Prostate gland (tissue), 2 donors: ENCODE results near the gene SEMA7A. TPM values are rescaled to one million over a fixed set of nuclear protein-coding genes. Genes with fewer than 3 reads are reported as not detected.

Experiments used
- DNase-seq: peaks from one replicate; pipeline ENCODE4 v3.0.0-alpha.2; 2019; ENCODE audit warnings: low spot score
- H3K27ac ChIP-seq, 2 donors: fragments of 200-600 bp; sonication (generic); 2 replicates each; pipeline ENCODE4 v1.5.1; 2017 to 2019
- H3K27me3 ChIP-seq: fragments of 200-600 bp; sonication (generic); replicated peaks from 2 replicates; pipeline ENCODE4 v1.5.1; 2019; ENCODE audit not compliant: insufficient read depth
- H3K36me3 ChIP-seq, 2 donors: fragments of 200-600 bp; sonication (generic); 1 replicate in 1 of 2; 2 replicates in 1 of 2; pipeline versions ENCODE4 v1.5.1 to v1.8.1; 2017 to 2019
- H3K4me1 ChIP-seq: fragments of 200-600 bp; sonication (generic); replicated peaks from 2 replicates; pipeline ENCODE4 v1.5.1; 2019
- H3K4me3 ChIP-seq, 2 donors: fragments of 200-600 bp; sonication (generic); 2 replicates each; pipeline ENCODE4 v1.5.1; 2017 to 2019
- H3K9me3 ChIP-seq: fragments of 200-600 bp; sonication (generic); 2 replicates; pipeline ENCODE4 v1.5.1; 2017
- POLR2A ChIP-seq: fragments of 450-650 bp; IDR thresholded peaks from one replicate; pipeline ENCODE4 v1.6.1; 2016; ENCODE audit warnings: antibody characterized with exemption, mild to moderate bottlenecking
- POLR2AphosphoS5 ChIP-seq: sonication (generic); formaldehyde crosslinking; IDR thresholded peaks from one replicate; pipeline ENCODE4 v1.6.1; 2017; ENCODE audit warnings: antibody characterized with exemption
- whole genome bisulfite sequencing: methylation state at CpG from one replicate; pipeline ENCODE4 v1.1.5; 2018; 5-methylcytosine and 5-hydroxymethylcytosine counted together
- intact Hi-C: fragments of 100-400 bp; cut with DNase I; formaldehyde crosslinking; loops from one replicate; pipeline ENCODE4 v1.14.2; 2022
- total RNA-seq, 2 donors: library from RNA; depleted of rRNA; stranded (reverse); fragments of >200 nt; gene quantifications; one replicate each; pipeline ENCODE4 v1.1.0, GENCODE V29; 2016
- TF ChIP-seq, protein P1 (sequence below), 4 experiments: fragments of 200-600 bp in 2 of 4; fragments of 450-650 bp in 2 of 4; sonication (generic) in 2 of 4; IDR thresholded peaks; 1 replicate in 3 of 4; 2 replicates in 1 of 4; pipeline ENCODE4 v1.5.1; 2016 to 2019; ENCODE audit warnings: antibody characterized with exemption in 4 of 4, mild to moderate bottlenecking in 2 of 4, moderate library complexity in 2 of 4

SEMA7A gene
- total RNA-seq, 2 donors from 2014 or later: 1.3 to 171 TPM

DNA sequence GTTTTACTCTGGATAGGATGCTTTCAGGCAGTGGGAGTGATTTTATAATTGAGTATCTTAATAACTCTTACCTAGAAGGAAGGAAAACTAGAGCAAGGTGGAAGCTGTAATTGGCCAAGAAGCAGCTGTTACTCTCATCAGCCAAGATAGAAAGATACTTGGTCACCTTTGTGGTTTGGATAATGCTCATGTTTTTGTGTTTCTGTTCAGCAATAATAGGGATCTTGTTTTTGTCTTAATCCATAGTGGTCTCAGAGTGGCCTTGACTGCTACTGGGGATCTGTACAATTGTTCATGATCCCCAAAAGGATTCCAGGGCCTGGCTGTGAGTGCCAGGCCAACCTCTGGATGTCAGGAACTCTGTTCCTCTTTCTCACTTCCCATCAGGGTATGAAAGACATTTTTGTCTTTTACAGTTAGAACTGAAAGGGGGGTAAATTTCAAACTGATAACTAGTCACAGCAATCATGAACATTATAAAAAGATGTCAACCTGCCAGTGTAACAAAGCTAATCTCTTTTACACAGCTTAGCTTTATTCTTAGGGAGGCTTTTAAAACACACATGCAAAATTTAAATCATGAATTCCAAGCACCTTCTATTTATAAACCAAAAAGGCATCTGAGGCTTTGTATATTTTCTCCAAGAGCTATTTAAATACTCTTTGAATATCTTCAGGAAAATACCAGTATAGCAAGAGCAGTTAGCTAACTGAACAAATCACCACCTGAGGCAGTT is 21.2 kb upstream of the SEMA7A start:
- H3K4me1 ChIP-seq: no peaks in the 10 kb centered on the region
- H3K27ac ChIP-seq: no peak overlapping the region
- no peak for DNase-seq
- H3K27me3 ChIP-seq: no peaks in the 10 kb centered on the region
- H3K9me3 ChIP-seq: no peaks in the 10 kb centered on the region
- H3K36me3 ChIP-seq: peaks cover 13 to 17% of the 10 kb centered on the region in 2 donors
- TF ChIP-seq, protein P1, sequence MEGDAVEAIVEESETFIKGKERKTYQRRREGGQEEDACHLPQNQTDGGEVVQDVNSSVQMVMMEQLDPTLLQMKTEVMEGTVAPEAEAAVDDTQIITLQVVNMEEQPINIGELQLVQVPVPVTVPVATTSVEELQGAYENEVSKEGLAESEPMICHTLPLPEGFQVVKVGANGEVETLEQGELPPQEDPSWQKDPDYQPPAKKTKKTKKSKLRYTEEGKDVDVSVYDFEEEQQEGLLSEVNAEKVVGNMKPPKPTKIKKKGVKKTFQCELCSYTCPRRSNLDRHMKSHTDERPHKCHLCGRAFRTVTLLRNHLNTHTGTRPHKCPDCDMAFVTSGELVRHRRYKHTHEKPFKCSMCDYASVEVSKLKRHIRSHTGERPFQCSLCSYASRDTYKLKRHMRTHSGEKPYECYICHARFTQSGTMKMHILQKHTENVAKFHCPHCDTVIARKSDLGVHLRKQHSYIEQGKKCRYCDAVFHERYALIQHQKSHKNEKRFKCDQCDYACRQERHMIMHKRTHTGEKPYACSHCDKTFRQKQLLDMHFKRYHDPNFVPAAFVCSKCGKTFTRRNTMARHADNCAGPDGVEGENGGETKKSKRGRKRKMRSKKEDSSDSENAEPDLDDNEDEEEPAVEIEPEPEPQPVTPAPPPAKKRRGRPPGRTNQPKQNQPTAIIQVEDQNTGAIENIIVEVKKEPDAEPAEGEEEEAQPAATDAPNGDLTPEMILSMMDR (IDR thresholded peaks at IDR 0.05): no peak
- TF ChIP-seq POLR2AphosphoS5: no peak
- no peak for TF ChIP-seq POLR2A
- intact Hi-C loops: no loop called here
- H3K4me3 ChIP-seq: no peak overlapping the region

DNA sequence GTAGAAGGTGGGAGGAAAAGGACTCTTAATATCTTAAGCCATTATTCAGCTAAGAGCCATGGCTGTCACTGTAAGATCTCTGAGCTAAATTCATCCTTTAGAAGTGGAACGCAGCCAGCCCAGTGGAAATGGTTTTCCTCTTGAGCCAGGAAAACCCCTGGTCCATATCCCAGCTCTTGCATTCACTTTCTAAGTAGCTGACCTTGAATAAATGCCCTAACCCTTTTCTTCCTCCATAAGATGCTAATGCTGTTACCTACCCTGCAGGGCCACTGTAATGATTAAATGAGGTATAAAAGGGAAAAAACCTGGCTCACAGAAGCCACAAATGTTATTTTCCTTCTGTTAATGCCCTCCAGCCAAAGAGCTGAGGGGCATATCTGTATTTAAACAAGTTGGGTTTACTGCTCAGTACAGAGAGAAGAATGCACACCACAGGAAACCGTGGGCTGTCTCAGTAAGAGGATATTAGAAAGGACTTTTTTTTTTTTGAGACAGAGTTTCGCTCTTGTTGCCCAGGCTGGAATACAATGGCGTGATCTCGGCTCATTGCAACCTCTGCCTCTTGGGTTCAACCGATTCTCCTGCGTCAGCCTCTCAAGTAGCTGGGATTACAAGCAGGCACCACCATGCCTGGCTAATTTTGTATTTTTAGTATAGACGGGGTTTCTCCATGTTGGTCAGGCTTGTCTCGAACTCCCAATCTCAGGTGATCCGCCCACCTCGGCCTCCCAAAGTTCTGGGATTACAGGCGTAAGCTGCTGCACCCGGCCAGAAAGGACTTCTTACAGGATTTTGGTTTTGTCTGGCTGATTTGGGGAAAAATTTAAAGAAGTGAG is 20.4 kb upstream of the SEMA7A start:
- no peaks in the 10 kb centered on the region for H3K9me3 ChIP-seq
- H3K4me3 ChIP-seq: no peak overlapping the region
- WGBS: 78% methylated on average over 13 of the region's 13 CpGs
- no peak for DNase-seq
- intact Hi-C loops: no loop called here
- H3K27ac ChIP-seq: no peak overlapping the region
- TF ChIP-seq, protein P1 (IDR thresholded peaks at IDR 0.05): no peak
- TF ChIP-seq POLR2AphosphoS5 (no peak), POLR2A (no peak)
- H3K4me1 ChIP-seq: no peaks in the 10 kb centered on the region
- H3K36me3 ChIP-seq: peaks cover 18 to 20% of the 10 kb centered on the region in 2 donors
- H3K27me3 ChIP-seq: no peaks in the 10 kb centered on the region

DNA sequence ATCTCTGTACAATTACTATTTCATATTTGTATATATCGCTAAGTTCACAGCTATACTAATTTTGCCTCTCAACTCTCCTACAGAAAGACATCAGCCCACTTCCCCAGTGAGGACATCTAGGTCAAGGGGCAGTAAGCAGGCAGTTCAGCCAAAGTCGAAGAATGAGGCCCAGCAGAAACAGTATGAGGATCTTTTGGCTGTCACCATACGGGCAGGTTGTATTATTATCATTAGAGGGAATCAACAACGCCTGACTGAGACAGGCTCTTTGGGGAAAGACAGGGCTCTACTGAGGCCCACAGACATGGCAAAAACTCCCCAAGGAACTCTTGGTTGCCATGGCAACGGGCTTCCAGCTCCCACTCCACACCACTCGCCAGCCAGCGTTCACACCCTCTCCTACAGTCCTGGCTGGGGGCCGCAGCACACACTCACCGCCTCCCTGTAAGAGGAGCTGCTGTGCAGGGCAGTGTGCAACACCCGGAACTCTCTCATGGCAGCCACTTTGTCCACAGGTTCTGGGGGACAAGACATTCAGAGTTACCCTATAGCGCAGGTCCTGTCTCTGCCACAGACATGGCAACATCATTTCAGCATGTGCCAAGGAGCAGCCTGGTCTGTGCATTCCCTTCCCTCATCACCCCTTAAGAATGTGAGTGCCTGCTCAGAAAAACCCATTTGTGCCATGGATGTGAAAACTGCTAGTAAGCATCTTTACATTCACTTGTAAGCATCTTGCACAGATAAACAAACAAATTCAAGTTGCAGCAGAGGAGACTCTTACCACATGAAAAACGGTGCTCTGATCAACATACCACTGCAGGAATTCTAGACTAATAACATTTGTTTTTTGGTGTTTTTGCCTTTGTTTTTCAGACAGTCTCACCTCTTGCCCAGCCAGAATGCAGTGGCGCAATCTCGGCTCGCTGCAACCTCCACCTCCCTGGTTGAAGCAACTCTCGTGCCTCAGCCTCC is 18.4 kb upstream of the SEMA7A start:
- Histone ChIP-seq H3K4me1 (no peaks in the 10 kb centered on the region), H3K27ac (no peak overlapping the region), H3K27me3 (no peaks in the 10 kb centered on the region), H3K9me3 (no peaks in the 10 kb centered on the region), H3K36me3 (peaks cover 23 to 31% of the 10 kb centered on the region in 2 donors), H3K4me3 (no peak overlapping the region)
- intact Hi-C loops: no loop called here
- 84% methylated on average over 16 of the region's 16 CpGs for WGBS
- no peak for DNase-seq
- TF ChIP-seq POLR2AphosphoS5 (no peak), POLR2A (no peak)
- TF ChIP-seq, protein P1 (IDR thresholded peaks at IDR 0.05): no peak

DNA sequence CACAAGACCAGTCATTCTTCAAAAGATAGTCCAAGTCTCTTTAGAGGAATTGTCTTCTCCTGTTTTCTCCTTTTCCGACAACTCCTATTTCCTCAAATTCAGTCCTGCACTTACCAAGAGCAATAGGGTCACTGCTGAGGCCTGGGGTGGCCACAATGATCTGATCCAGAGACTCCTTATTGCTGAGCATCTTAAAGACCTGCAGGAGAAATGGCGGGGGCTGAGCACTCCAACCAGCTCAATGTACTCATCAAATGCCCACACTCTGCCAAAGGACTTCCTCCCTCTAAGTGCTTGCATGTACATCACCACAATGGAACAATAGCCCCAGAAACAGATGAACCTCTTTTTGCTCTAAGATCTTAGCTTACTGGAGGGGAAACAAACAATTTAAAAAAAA is 17.6 kb upstream of the SEMA7A start:
- Histone ChIP-seq H3K27me3 (no peaks in the 10 kb centered on the region), H3K9me3 (no peaks in the 10 kb centered on the region), H3K4me1 (no peaks in the 10 kb centered on the region), H3K4me3 (no peak overlapping the region), H3K36me3 (peaks cover 23 to 31% of the 10 kb centered on the region in 2 donors), H3K27ac (no peak overlapping the region)
- WGBS: 91% methylated on average over 2 of the region's 2 CpGs
- intact Hi-C loops: no loop called here
- no peak for DNase-seq
- no peak for TF ChIP-seq POLR2AphosphoS5
- no peak for TF ChIP-seq POLR2A
- TF ChIP-seq, protein P1 (IDR thresholded peaks at IDR 0.05): no peak
